ENCODE measurements around the gene NKX6-2.

NKX6-2 gene

DNA sequence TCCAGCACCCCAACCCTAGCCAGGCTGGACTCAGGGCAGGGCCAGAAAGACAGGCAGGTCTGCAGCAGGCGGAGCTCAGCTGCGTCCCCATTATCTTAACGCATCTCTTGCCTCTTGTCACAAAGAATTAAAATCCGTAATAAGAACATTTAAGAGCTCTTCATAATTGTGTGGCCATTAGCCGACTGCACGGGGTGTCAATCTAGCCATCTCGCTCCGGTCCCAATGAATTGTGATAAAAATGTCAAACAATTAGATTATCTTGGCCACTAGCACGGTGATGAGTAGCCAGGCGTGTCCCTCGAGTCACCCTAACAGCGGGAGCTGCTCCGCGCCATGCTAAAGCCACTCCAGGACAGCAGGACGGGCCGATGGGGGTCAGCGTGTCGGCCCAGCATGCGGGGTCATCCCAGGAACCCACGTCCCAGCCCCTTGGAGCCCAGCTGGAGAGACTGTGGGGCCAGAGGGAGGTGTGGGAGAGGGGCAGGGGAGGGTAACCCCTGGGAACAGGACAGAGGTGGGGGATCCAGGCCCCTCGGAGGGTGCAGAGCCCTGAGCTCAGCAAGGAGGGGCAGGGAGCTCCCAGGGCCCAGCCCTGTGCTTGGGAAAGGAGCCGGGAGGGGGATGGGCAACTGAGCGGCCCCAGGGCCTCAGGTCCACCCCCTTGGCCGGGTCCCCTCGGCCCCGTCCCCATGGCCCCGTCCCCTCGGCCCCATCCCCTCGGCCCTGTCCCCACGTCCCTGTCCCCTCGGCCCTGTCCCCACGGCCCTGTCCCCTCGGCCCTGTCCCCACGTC lies 17.7 kb upstream of the NKX6-2 start:
- no peak overlapping the region for H3K4me3 ChIP-seq (ENCODE audit: low read depth, low read length)
- no peak overlapping the region for H3K4me2 ChIP-seq (ENCODE audit: low read length)
- no peaks in the 10 kb centered on the region for H3K36me3 ChIP-seq (ENCODE audit: control insufficient read depth, insufficient read depth, low read length)
- no peak overlapping the region for H3K27ac ChIP-seq
- TF ChIP-seq, protein P1, sequence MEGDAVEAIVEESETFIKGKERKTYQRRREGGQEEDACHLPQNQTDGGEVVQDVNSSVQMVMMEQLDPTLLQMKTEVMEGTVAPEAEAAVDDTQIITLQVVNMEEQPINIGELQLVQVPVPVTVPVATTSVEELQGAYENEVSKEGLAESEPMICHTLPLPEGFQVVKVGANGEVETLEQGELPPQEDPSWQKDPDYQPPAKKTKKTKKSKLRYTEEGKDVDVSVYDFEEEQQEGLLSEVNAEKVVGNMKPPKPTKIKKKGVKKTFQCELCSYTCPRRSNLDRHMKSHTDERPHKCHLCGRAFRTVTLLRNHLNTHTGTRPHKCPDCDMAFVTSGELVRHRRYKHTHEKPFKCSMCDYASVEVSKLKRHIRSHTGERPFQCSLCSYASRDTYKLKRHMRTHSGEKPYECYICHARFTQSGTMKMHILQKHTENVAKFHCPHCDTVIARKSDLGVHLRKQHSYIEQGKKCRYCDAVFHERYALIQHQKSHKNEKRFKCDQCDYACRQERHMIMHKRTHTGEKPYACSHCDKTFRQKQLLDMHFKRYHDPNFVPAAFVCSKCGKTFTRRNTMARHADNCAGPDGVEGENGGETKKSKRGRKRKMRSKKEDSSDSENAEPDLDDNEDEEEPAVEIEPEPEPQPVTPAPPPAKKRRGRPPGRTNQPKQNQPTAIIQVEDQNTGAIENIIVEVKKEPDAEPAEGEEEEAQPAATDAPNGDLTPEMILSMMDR (IDR thresholded peaks at IDR 0.05): no peak
- H2AFZ ChIP-seq: no peak overlapping the region
- no peaks in the 10 kb centered on the region for H3K27me3 ChIP-seq (ENCODE audit: control insufficient read depth, insufficient read depth, low read length)
- H3K79me2 ChIP-seq: no peaks in the 10 kb centered on the region
- H3K4me1 ChIP-seq: no peaks in the 10 kb centered on the region
- no peak overlapping the region for H3K9ac ChIP-seq
- H3K9me3 ChIP-seq (ENCODE audit: control insufficient read depth, low read length): no peaks in the 10 kb centered on the region

DNA sequence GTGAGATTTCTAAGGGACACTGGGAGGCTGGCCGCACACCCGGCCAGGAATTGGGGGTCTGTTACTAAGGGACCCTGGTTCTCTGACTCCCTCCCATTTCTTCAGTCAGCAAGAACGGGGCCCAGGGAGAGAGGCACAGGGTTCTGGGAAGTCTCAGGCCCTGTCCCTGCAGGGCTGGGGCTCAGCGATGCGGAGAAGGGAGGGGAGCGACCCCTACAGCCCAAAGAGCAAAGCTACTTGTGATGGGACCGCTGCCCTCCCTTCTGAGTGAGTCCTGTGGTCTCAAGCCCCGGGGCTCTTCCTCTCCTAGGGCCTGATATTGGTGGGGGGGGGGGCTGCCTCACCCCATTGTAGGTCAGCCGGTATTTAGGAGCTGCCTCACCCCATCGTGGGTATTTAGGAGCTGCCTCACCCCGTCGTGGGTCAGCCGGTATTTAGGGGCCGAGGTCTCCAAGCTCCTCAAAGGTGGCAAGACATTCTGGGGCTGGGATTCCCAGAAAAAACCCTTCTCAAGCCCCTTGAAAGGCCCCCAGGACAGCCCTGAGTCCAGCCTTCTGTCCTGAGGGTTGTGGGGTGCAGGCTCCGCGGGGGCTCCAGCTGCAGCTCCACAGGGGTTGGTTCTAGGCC lies 16.9 kb upstream of the NKX6-2 start:
- Histone ChIP-seq H3K36me3 (ENCODE audit: control insufficient read depth, insufficient read depth, low read length) (no peaks in the 10 kb centered on the region), H2AFZ (no peak overlapping the region), H3K27me3 (ENCODE audit: control insufficient read depth, insufficient read depth, low read length) (no peaks in the 10 kb centered on the region), H3K79me2 (no peaks in the 10 kb centered on the region), H3K9me3 (ENCODE audit: control insufficient read depth, low read length) (no peaks in the 10 kb centered on the region), H3K9ac (no peak overlapping the region), H3K4me3 (ENCODE audit: low read depth, low read length) (no peak overlapping the region), H3K4me1 (no peaks in the 10 kb centered on the region), H3K27ac (no peak overlapping the region), H3K4me2 (ENCODE audit: low read length) (no peak overlapping the region)
- TF ChIP-seq, protein P1 (IDR thresholded peaks at IDR 0.05): no peak

GRCh38 chr10:132802048-132802447 lies 16.1 kb upstream of the NKX6-2 start:
- Histone ChIP-seq H3K4me3 (ENCODE audit: low read depth, low read length) (no peak overlapping the region), H2AFZ (no peak overlapping the region), H3K4me2 (ENCODE audit: low read length) (no peak overlapping the region), H3K27me3 (ENCODE audit: control insufficient read depth, insufficient read depth, low read length) (no peaks in the 10 kb centered on the region), H3K36me3 (ENCODE audit: control insufficient read depth, insufficient read depth, low read length) (no peaks in the 10 kb centered on the region), H3K79me2 (no peaks in the 10 kb centered on the region), H3K4me1 (no peaks in the 10 kb centered on the region), H3K9me3 (ENCODE audit: control insufficient read depth, low read length) (no peaks in the 10 kb centered on the region), H3K27ac (no peak overlapping the region), H3K9ac (no peak overlapping the region)
- TF ChIP-seq, protein P1 (IDR thresholded peaks at IDR 0.05): no peak

DNA sequence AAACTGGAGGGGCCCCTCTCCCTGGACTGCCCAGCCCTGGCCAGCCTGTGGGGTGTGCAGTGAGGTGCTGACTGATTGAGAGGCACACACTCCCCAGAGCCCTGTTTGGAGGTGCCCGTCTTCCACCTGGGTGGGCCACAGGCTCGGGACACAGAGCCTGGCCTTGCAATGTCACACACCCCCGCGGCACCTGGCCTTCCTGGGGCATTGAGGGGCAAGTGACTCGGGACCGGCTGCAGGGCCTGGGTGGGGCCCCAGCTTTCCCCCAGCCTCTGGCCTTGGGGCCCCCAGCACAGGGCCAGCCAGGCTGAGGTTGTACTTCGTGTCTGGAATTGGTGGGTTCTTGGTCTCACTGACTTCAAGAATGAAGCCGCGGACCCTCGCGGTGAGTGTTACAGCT lies 13.9 kb upstream of the NKX6-2 start:
- Histone ChIP-seq H3K36me3 (ENCODE audit: control insufficient read depth, insufficient read depth, low read length) (no peaks in the 10 kb centered on the region), H3K27me3 (ENCODE audit: control insufficient read depth, insufficient read depth, low read length) (no peaks in the 10 kb centered on the region), H3K4me2 (ENCODE audit: low read length) (no peak overlapping the region), H2AFZ (no peak overlapping the region), H3K9ac (no peak overlapping the region), H3K79me2 (no peaks in the 10 kb centered on the region), H3K4me3 (ENCODE audit: low read depth, low read length) (no peak overlapping the region), H3K4me1 (no peaks in the 10 kb centered on the region), H3K27ac (no peak overlapping the region), H3K9me3 (ENCODE audit: control insufficient read depth, low read length) (no peaks in the 10 kb centered on the region)
- TF ChIP-seq, protein P1 (IDR thresholded peaks at IDR 0.05): no peak

All from parathyroid adenoma (tissue), 2 donors.